Measurements from ENCODE around the gene HOXB5.

HOXB5 gene

DNA sequence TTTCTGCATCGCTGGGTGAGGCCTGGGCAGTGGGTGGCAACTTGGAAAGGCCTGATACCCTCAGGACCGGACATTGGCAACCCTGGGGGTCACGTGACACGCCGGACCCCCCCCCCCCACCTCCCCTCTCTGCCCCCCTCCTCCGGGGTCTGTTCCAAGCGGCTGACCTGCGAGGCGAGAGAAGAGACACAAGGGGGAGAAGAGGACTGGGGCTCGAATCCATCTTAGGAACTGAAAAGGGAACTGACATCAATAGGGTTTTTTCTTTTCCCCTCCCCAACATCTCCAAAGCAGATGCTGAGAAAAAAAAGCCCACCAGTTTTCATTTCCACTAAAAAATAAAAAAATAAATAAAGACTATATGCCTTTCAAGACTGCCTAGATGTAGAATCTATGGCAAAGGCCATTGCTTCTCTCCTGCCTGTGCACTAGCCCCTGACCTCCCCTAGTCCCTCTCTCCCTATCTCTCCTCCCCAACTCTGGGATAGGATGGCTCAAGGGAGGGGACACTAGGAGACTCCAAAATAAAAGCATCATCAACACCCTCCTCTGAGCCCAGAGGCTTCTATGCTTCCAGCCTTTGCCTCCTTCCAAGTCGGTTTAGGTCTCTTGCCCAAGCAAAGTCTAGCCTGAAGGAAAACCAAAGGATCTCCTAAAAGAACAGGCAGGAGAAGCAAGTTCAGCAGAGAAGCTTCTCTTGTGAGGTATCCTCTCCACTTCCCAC lies 41.0 kb downstream of the HOXB5 start:
- TF ChIP-seq BACH2 (CRISPR knock-in tag; IDR thresholded peaks at IDR 0.05; ENCODE audit: borderline replicate concordance), result no peak
- no peak for TF ChIP-seq ZFP3 (CRISPR knock-in tag; IDR thresholded peaks at IDR 0.05)
- no peak for TF ChIP-seq ARNTL (CRISPR knock-in tag; IDR thresholded peaks at IDR 0.05; ENCODE audit: borderline replicate concordance, low read depth)
- TF ChIP-seq ISL1 (CRISPR knock-in tag; IDR thresholded peaks at IDR 0.05), result no peak
- TF ChIP-seq SNAI2 (CRISPR knock-in tag; IDR thresholded peaks at IDR 0.05), result no peak
- TF ChIP-seq, protein P1, sequence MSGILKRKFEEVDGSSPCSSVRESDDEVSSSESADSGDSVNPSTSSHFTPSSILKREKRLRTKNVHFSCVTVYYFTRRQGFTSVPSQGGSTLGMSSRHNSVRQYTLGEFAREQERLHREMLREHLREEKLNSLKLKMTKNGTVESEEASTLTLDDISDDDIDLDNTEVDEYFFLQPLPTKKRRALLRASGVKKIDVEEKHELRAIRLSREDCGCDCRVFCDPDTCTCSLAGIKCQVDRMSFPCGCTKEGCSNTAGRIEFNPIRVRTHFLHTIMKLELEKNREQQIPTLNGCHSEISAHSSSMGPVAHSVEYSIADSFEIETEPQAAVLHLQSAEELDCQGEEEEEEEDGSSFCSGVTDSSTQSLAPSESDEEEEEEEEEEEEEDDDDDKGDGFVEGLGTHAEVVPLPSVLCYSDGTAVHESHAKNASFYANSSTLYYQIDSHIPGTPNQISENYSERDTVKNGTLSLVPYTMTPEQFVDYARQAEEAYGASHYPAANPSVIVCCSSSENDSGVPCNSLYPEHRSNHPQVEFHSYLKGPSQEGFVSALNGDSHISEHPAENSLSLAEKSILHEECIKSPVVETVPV (CRISPR knock-in tag; IDR thresholded peaks at IDR 0.05), result no peak
- no peak for TF ChIP-seq CSDC2 (CRISPR knock-in tag; IDR thresholded peaks at IDR 0.05)
- no peak for TF ChIP-seq GLIS3 (CRISPR knock-in tag; IDR thresholded peaks at IDR 0.05)
- no peak for ATAC-seq

DNA sequence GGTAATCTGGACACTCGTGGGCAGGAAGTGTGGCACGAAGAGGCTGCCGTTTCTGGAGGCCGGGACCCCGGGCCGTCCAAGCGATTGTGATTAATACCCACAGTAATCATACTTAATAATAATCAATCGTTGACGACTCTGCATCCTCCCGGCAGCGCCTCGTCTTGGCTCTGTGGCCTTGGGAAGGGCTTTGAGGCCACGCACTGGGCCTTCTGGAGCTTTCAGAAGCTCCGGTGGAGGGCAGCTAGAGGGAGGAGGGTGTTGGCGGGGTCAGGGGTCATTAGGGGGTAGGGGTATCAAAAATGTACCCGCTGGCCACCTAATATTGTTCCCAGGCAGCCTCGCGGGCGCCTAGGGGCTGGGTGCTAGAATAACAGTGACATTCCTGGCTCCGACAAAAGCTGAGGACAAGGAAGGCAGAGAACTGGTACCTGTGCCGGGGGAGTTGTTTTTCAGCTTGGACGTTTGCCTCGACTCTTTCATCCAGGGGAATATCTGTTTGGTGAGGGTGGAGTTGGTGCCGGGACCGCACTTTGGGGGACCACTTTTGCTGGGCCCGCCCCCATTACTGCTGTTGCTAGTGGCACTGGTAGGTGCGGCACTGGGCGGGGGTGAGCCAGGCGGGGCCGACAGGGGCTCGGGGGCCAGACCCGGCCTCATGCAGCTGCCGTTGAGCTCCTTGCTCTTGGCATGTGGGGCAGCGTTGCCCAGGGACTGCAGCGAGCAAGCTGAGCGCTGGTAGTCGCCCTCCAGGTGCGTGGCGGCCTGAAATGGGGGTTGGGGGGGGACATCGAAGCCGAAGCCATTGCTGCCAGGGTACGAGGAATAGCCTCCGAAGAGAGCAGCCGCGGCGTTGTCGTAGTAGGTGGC lies 41.7 kb downstream of the HOXB5 start:
- ATAC-seq, result no peak
- TF ChIP-seq GLIS3 (CRISPR knock-in tag; IDR thresholded peaks at IDR 0.05) (no peak), TOX (CRISPR knock-in tag; IDR thresholded peaks at IDR 0.05; ENCODE audit: borderline replicate concordance) (no peak), TCF4 (CRISPR knock-in tag; IDR thresholded peaks at IDR 0.05; ENCODE audit: borderline replicate concordance) (no peak), SNAI2 (CRISPR knock-in tag; IDR thresholded peaks at IDR 0.05) (no peak), ZC3H10 (CRISPR knock-in tag; IDR thresholded peaks at IDR 0.05) (no peak)

DNA sequence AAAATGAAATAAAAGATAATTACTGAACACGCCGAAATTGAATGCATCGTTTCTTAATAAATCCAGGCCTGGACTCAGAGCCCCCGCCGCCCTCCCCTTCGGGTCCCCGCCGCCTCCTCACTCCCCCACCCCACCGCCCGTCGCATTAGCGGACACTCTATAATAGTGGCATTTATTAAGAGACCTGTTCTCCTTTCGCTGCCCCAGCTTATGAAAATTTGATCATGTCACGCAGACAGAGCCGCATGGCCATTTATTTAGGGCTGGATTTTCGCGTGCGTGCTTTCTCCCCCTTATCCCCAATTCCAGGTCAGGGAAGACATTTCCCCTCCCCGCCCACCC lies 42.4 kb downstream of the HOXB5 start:
- no peak for ATAC-seq
- TF ChIP-seq RARB (CRISPR knock-in tag; IDR thresholded peaks at IDR 0.05), result no peak
- TF ChIP-seq OSR1 (CRISPR knock-in tag; IDR thresholded peaks at IDR 0.05), result no peak
- TF ChIP-seq ARNTL (CRISPR knock-in tag; IDR thresholded peaks at IDR 0.05; ENCODE audit: borderline replicate concordance, low read depth), result no peak
- no peak for TF ChIP-seq ZNF565 (CRISPR knock-in tag; conservative IDR thresholded peaks at IDR 0.05; ENCODE audit: low read depth)
- no peak for TF ChIP-seq PPARA (CRISPR knock-in tag; IDR thresholded peaks at IDR 0.05; ENCODE audit: borderline replicate concordance)
- TF ChIP-seq ZFP3 (CRISPR knock-in tag; IDR thresholded peaks at IDR 0.05), result no peak

DNA sequence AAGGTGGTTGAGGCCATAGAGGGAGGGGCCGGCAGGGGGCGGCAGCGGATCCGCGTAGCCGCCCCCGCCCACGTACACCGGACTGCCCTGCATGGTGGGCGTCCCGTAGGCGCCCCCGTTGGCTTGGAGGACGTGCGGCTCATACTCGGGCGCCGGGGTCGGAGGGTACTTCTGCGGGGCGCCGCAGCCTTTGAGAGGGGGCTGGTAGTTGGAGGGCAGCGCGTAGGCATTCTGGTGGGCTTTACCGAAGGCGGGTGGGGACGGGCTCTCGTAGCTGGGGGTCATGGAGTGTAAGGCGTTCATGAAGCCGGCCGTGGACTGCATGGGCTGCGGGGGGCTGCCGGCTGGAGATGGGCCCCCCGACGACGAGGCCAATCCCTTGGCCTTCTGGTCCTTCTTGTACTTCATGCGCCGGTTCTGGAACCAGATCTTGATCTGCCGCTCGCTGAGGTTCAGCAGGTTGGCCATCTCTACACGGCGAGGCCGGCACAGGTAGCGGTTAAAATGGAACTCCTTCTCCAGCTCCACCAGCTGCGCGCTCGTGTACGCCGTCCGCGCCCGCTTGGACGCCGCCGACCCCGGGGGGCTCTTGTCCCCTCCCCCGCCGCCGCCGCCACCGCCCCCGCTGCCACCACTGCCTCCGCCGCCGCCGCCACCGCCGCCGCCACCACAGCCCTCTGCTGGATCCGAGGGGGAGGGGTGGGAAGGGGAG lies 42.9 kb downstream of the HOXB5 start:
- no peak for ATAC-seq
- TF ChIP-seq ZNF8 (CRISPR knock-in tag; IDR thresholded peaks at IDR 0.05) (no peak), GLIS3 (CRISPR knock-in tag; IDR thresholded peaks at IDR 0.05) (no peak), PPARA (CRISPR knock-in tag; IDR thresholded peaks at IDR 0.05; ENCODE audit: borderline replicate concordance) (no peak), ZFP3 (CRISPR knock-in tag; IDR thresholded peaks at IDR 0.05) (no peak), ESRRG (CRISPR knock-in tag; IDR thresholded peaks at IDR 0.05) (no peak), TOX (CRISPR knock-in tag; IDR thresholded peaks at IDR 0.05; ENCODE audit: borderline replicate concordance) (no peak), ZNF565 (CRISPR knock-in tag; conservative IDR thresholded peaks at IDR 0.05; ENCODE audit: low read depth) (no peak), ARNTL (CRISPR knock-in tag; IDR thresholded peaks at IDR 0.05; ENCODE audit: borderline replicate concordance, low read depth) (no peak), ZNF70 (CRISPR knock-in tag; IDR thresholded peaks at IDR 0.05) (no peak), SNAI2 (CRISPR knock-in tag; IDR thresholded peaks at IDR 0.05) (no peak), ZFP30 (CRISPR knock-in tag; IDR thresholded peaks at IDR 0.05) (no peak), BACH2 (CRISPR knock-in tag; IDR thresholded peaks at IDR 0.05; ENCODE audit: borderline replicate concordance) (no peak)
- TF ChIP-seq, protein P2, sequence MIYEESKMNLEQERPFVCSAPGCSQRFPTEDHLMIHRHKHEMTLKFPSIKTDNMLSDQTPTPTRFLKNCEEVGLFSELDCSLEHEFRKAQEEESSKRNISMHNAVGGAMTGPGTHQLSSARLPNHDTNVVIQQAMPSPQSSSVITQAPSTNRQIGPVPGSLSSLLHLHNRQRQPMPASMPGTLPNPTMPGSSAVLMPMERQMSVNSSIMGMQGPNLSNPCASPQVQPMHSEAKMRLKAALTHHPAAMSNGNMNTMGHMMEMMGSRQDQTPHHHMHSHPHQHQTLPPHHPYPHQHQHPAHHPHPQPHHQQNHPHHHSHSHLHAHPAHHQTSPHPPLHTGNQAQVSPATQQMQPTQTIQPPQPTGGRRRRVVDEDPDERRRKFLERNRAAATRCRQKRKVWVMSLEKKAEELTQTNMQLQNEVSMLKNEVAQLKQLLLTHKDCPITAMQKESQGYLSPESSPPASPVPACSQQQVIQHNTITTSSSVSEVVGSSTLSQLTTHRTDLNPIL (CRISPR knock-in tag; IDR thresholded peaks at IDR 0.05; ENCODE audit: low read depth), result no peak
- TF ChIP-seq, protein P1 (CRISPR knock-in tag; IDR thresholded peaks at IDR 0.05), result no peak
- TF ChIP-seq, protein P3, sequence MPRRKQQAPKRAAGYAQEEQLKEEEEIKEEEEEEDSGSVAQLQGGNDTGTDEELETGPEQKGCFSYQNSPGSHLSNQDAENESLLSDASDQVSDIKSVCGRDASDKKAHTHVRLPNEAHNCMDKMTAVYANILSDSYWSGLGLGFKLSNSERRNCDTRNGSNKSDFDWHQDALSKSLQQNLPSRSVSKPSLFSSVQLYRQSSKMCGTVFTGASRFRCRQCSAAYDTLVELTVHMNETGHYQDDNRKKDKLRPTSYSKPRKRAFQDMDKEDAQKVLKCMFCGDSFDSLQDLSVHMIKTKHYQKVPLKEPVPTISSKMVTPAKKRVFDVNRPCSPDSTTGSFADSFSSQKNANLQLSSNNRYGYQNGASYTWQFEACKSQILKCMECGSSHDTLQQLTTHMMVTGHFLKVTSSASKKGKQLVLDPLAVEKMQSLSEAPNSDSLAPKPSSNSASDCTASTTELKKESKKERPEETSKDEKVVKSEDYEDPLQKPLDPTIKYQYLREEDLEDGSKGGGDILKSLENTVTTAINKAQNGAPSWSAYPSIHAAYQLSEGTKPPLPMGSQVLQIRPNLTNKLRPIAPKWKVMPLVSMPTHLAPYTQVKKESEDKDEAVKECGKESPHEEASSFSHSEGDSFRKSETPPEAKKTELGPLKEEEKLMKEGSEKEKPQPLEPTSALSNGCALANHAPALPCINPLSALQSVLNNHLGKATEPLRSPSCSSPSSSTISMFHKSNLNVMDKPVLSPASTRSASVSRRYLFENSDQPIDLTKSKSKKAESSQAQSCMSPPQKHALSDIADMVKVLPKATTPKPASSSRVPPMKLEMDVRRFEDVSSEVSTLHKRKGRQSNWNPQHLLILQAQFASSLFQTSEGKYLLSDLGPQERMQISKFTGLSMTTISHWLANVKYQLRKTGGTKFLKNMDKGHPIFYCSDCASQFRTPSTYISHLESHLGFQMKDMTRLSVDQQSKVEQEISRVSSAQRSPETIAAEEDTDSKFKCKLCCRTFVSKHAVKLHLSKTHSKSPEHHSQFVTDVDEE (CRISPR knock-in tag; IDR thresholded peaks at IDR 0.05), result no peak
- TF ChIP-seq, protein P4, sequence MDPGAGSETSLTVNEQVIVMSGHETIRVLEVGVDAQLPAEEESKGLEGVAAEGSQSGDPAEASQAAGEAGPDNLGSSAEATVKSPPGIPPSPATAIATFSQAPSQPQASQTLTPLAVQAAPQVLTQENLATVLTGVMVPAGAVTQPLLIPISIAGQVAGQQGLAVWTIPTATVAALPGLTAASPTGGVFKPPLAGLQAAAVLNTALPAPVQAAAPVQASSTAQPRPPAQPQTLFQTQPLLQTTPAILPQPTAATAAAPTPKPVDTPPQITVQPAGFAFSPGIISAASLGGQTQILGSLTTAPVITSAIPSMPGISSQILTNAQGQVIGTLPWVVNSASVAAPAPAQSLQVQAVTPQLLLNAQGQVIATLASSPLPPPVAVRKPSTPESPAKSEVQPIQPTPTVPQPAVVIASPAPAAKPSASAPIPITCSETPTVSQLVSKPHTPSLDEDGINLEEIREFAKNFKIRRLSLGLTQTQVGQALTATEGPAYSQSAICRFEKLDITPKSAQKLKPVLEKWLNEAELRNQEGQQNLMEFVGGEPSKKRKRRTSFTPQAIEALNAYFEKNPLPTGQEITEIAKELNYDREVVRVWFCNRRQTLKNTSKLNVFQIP (CRISPR knock-in tag; IDR thresholded peaks at IDR 0.05; ENCODE audit: borderline replicate concordance, low read depth), result no peak
